Measurements from ENCODE around the gene PHOSPHO1.

DNA sequence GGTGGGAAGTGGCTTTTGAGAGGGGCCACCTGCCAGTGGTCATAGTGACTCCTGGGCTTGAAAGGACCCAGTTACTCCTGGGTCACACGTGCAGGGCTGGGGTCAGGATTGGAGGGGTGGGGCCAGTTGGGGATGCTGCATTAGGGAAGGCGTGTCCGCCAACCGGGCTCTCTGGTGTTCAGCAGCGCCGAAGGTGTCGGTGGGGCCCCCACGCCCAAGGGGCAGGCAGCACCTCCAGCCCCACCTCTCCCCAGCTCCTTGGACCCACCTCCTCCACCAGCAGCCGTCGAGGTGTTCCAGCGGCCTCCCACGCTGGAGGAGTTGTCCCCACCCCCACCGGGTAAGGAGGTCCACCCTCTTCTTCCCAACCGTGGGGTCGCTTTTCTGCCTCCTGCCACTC is 10.6 kb downstream of the PHOSPHO1 start:
- TF ChIP-seq XRCC5 (optimal IDR thresholded peaks at IDR 0.05; ENCODE audit: low read length) = no peak
- no peak for TF ChIP-seq CHD2 (IDR thresholded peaks at IDR 0.05; ENCODE audit: low read depth, low read length)
- no peak for TF ChIP-seq POLR2AphosphoS5 (IDR thresholded peaks at IDR 0.05; ENCODE audit: low read depth, low read length)
- TF ChIP-seq CBFB (CRISPR knock-in tag; IDR thresholded peaks at IDR 0.05) = no peak
- no peak for TF ChIP-seq SMAD9 (CRISPR knock-in tag; IDR thresholded peaks at IDR 0.05)
- no peak for TF ChIP-seq CTCF (CRISPR knock-in tag; IDR thresholded peaks at IDR 0.05)
- TF ChIP-seq KLF13 (CRISPR knock-in tag; IDR thresholded peaks at IDR 0.05) = no peak
- TF ChIP-seq, protein P1, sequence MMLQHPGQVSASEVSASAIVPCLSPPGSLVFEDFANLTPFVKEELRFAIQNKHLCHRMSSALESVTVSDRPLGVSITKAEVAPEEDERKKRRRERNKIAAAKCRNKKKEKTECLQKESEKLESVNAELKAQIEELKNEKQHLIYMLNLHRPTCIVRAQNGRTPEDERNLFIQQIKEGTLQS (CRISPR knock-in tag; IDR thresholded peaks at IDR 0.05) = no peak
- TF ChIP-seq MYC (CRISPR knock-in tag; IDR thresholded peaks at IDR 0.05; ENCODE audit: borderline replicate concordance) = no peak
- no peak for TF ChIP-seq ZNF766 (CRISPR knock-in tag; IDR thresholded peaks at IDR 0.05; ENCODE audit: borderline replicate concordance)
- no peak for TF ChIP-seq IRF1 (CRISPR knock-in tag; IDR thresholded peaks at IDR 0.05; ENCODE audit: low read depth)
- no peak for TF ChIP-seq MAFG (CRISPR knock-in tag; IDR thresholded peaks at IDR 0.05)
